ENCODE results near the gene FAM13A.

The FAM13A gene

DNA sequence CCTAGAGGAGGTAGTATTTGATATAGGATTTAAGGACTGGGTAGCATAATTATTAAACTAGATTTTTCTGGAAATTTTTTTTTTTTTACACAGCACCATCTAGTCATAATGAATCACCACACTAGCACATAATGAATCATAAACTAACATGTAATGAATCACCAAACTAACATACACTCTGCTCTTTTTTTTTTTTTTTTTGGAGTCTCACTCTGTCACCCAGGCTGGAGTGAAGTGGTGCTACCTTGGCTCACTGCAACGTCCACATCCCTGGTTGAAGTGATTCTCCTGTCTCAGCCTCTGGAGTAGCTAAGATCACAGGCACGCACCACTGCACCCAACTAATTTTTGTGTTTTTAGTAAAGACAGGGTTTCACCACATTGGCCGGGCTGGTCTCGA lies 92.5 kb downstream of the FAM13A start:
- DNase-seq (ENCODE audit: low read depth): peak; percentile 47
- no peak overlapping the region for H3K4me3 ChIP-seq (replicated peaks; ENCODE audit: low read depth, low read length)
- TF ChIP-seq CTCF (IDR thresholded peaks at IDR 0.05; ENCODE audit: low read length, missing control alignments): no peak

- no peak for TF ChIP-seq CTCF (IDR thresholded peaks at IDR 0.05; ENCODE audit: low read length, missing control alignments)
- peak; percentile 61 for DNase-seq (ENCODE audit: low read depth)
- H3K4me3 ChIP-seq (replicated peaks; ENCODE audit: low read depth, low read length): no peak overlapping the region
These were observed 93.2 kb downstream of the FAM13A start for GRCh38 chr4:88963817-88964216.

DNA sequence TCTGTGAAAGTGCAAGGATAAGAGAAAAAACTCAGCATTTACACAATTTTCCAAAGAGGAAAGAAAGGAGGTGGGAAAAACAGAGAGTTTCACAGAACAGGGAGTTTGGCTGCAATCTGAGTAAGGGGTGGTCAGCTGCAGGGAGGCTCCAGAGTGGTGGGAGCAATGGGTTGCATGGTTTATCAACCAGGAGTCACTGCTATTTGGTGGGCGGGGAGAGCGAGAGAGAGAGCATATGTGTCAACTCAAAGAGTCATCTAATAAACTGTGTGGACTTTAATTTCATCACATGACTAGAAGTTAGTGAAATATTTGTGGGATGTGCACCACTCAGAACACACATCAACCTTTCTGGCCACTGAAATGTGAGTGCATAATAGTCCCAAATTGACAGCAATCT lies 94.6 kb downstream of the FAM13A start:
- DNase-seq (ENCODE audit: low read depth): no peak
- no peak overlapping the region for H3K4me3 ChIP-seq (replicated peaks; ENCODE audit: low read depth, low read length)
- TF ChIP-seq CTCF (IDR thresholded peaks at IDR 0.05; ENCODE audit: low read length, missing control alignments): no peak

- no peak for TF ChIP-seq CTCF (IDR thresholded peaks at IDR 0.05; ENCODE audit: low read length, missing control alignments)
- DNase-seq (ENCODE audit: low read depth): peak; percentile 47
- H3K4me3 ChIP-seq (replicated peaks; ENCODE audit: low read depth, low read length): no peak overlapping the region
These were observed 96.4 kb downstream of the FAM13A start for GRCh38 chr4:88960576-88960975.

GRCh38 chr4:88958080-88958479 lies 98.9 kb downstream of the FAM13A start:
- no peak for DNase-seq (ENCODE audit: low read depth)
- TF ChIP-seq CTCF (IDR thresholded peaks at IDR 0.05; ENCODE audit: low read length, missing control alignments): no peak
- no peak overlapping the region for H3K4me3 ChIP-seq (replicated peaks; ENCODE audit: low read depth, low read length)

- no peak for TF ChIP-seq CTCF (IDR thresholded peaks at IDR 0.05; ENCODE audit: low read length, missing control alignments)
- DNase-seq (ENCODE audit: low read depth): no peak
These were observed 99.4 kb downstream of the FAM13A start for GRCh38 chr4:88957570-88957969.

DNA sequence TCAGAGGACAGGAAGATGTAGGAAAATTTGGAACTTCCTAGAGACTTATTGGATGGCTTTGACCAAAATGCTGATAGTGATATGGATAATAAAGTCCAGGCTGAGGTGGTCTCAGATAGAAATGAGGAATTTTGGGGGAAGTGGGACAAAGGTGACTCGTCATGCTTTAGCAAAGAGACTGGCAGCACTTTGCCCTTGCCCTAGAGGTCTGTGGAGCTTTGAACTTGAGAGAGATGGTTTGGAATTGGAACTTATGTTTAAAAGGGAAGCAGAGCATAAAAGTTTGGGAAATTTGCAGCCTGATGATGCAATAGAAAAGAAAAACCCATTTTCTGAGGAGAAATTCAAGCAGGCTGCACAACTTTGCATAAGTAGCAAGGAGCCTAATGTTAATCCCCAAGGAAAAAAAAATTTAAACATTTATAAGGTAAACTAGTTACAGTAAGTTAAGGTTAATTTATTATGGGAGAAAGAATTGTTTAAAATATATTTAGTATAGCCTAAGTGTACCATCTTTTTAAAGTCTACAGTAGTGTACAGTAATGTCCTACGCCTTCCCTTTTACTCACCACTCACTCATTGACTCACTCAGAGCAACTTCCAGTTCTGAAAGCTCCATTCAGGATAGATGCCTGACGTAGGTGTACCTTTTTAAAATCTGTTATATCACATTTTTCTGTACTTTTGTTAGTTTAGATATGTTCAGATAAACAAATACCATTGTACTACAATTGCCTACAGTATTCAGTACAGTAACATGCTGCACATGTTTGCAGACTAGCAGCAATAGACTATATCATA lies 101.2 kb downstream of the FAM13A start:
- no peak overlapping the region for H3K4me3 ChIP-seq (replicated peaks; ENCODE audit: low read depth, low read length)
- TF ChIP-seq CTCF (IDR thresholded peaks at IDR 0.05; ENCODE audit: low read length, missing control alignments): no peak
- no peak for DNase-seq (ENCODE audit: low read depth)

More at GRCh38 chr4:88957570-88957969, 99.4 kb downstream of the FAM13A start:
- no peak overlapping the region for H3K4me3 ChIP-seq (replicated peaks; ENCODE audit: low read depth, low read length)

All from fibroblast of pulmonary artery (primary cell).